Cardiac muscle cell (in vitro differentiated cells and primary cell): ENCODE data around the gene ELAVL3. TPM values are rescaled to one million over a fixed set of nuclear protein-coding genes. Genes with fewer than 3 reads are reported as not detected.
A peak's percentile ranks its signal among the peaks of the same experiment; 100 is the strongest.

Source experiments
- DNase-seq, 2 donors: peaks; one replicate each; pipeline versions ENCODE4 v3.0.0 to v3.0.0-alpha.2; 2010 to 2017; ENCODE audit warnings: low read depth in 1 of 2, low spot score in 1 of 2
- H3K27ac ChIP-seq: fragments of 200-600 bp; sonication (generic); 2 replicates; pipeline ENCODE4 v1.5.1; 2016
- H3K27me3 ChIP-seq: fragments of 200-600 bp; sonication (generic); 2 replicates; pipeline ENCODE4 v1.6.0; 2016; ENCODE audit warnings: control low read depth
- H3K36me3 ChIP-seq: fragments of 200-600 bp; sonication (generic); 2 replicates; pipeline ENCODE4 v1.5.1; 2016; ENCODE audit warnings: control low read depth
- H3K4me1 ChIP-seq: fragments of 200-600 bp; sonication (generic); 2 replicates; pipeline ENCODE4 v1.8.1; 2017; ENCODE audit warnings: low read depth, mild to moderate bottlenecking, mixed run types
- H3K4me3 ChIP-seq: fragments of 200-600 bp; sonication (generic); 2 replicates; pipeline ENCODE4 v1.5.1; 2016; ENCODE audit warnings: mild to moderate bottlenecking
- H3K9me3 ChIP-seq: fragments of 200-600 bp; sonication (generic); 2 replicates; pipeline ENCODE4 v1.5.1; 2017; ENCODE audit warnings: low read depth, mild to moderate bottlenecking, control low read depth
- CTCF ChIP-seq: IDR thresholded peaks from 2 replicates; pipeline ENCODE4 v1.5.1; 2012; ENCODE audit warnings: low read depth, mild to moderate bottlenecking, low read length
- polyA plus RNA-seq: library from polyadenylated mRNA; unstranded; fragments of >200 nt; fragmentation: Nextera tagmentation; extraction: Ambion mirVana; gene quantifications from 2 replicates; pipeline ENCODE4 v1.2.1, GENCODE V29; 2016
- total RNA-seq: library from RNA; depleted of rRNA; stranded (reverse); fragments of >200 nt; gene quantifications from 2 replicates; pipeline ENCODE4 v1.2.3, GENCODE V29; 2016

ELAVL3 gene
- total and polyA plus RNA-seq, 2 experiments from 2014 or later = 0.09 to 0.10 TPM

- Histone ChIP-seq H3K4me3 (no peak overlapping the region), H3K4me1 (peaks cover 3% of the 10 kb centered on the region), H3K9me3 (no peaks in the 10 kb centered on the region), H3K36me3 (peaks cover 3% of the 10 kb centered on the region), H3K27ac (no peak overlapping the region), H3K27me3 (peaks cover 28% of the 10 kb centered on the region)
- TF ChIP-seq CTCF = no peak
- no peak for DNase-seq
Observed at GRCh38 chr19:11485245-11485837, 4.5 kb upstream of the ELAVL3 start.

GRCh38 chr19:11483366-11484111, 2.7 kb upstream of the ELAVL3 start:
- no peak for TF ChIP-seq CTCF
- no peak for DNase-seq
- Histone ChIP-seq H3K36me3 (no peaks in the 10 kb centered on the region), H3K27me3 (peaks cover 46% of the 10 kb centered on the region), H3K27ac (no peak overlapping the region), H3K4me1 (peaks cover 3% of the 10 kb centered on the region), H3K9me3 (no peaks in the 10 kb centered on the region), H3K4me3 (no peak overlapping the region)

- peaks cover 54% of the 10 kb centered on the region for H3K27me3 ChIP-seq
- H3K4me1 ChIP-seq = peaks cover 3% of the 10 kb centered on the region
- peak; percentile 90 for TF ChIP-seq CTCF
- H3K9me3 ChIP-seq = no peaks in the 10 kb centered on the region
- H3K4me3 ChIP-seq = peak overlapping the region; percentile 25
- DNase-seq = peak; percentile 86 to 92
- no peaks in the 10 kb centered on the region for H3K36me3 ChIP-seq
- H3K27ac ChIP-seq = no peak overlapping the region
Observed at GRCh38 chr19:11482384-11483050, 1.7 kb upstream of the ELAVL3 start.

- DNase-seq = peak; percentile 84 to 93
- H3K9me3 ChIP-seq = no peaks in the 10 kb centered on the region
- H3K36me3 ChIP-seq = no peaks in the 10 kb centered on the region
- peaks cover 54% of the 10 kb centered on the region for H3K27me3 ChIP-seq
- peaks cover 3% of the 10 kb centered on the region for H3K4me1 ChIP-seq
- H3K27ac ChIP-seq = no peak overlapping the region
- no peak for TF ChIP-seq CTCF
- H3K4me3 ChIP-seq = peak overlapping the region; percentile 25
Observed at GRCh38 chr19:11481534-11482383, 913 bp upstream of the ELAVL3 start.

GRCh38 chr19:11479898-11480714, 740 bp downstream of the ELAVL3 start:
- Histone ChIP-seq H3K9me3 (no peaks in the 10 kb centered on the region), H3K36me3 (no peaks in the 10 kb centered on the region), H3K27ac (no peak overlapping the region), H3K4me1 (peaks cover 3% of the 10 kb centered on the region), H3K27me3 (peaks cover 54% of the 10 kb centered on the region), H3K4me3 (no peak overlapping the region)
- no peak for DNase-seq
- TF ChIP-seq CTCF = no peak
